CD14-positive monocyte (primary cell): Measurements from ENCODE around the gene ZBED4. TPM values are rescaled to one million over a fixed set of nuclear protein-coding genes. Genes with fewer than 3 reads are reported as not detected.

Experiments used
- DNase-seq, 3 donors: peaks; one replicate each; pipeline ENCODE4 v3.0.0-alpha.2; 2011 to 2022
- H2AFZ ChIP-seq: 2 replicates; pipeline ENCODE4 v1.6.0; 2012; ENCODE audit warnings: mild to moderate bottlenecking, low read depth, low read length, inconsistent platforms; ENCODE audit not compliant: insufficient read depth, poor library complexity, severe bottlenecking
- H3K27ac ChIP-seq, 2 donors: 1 replicate in 1 of 2; 2 replicates in 1 of 2; pipeline ENCODE4 v1.5.1; 2012 to 2013; ENCODE audit warnings: low read length in 2 of 2, control low read depth in 1 of 2, inconsistent platforms in 1 of 2, low read depth in 1 of 2, mild to moderate bottlenecking in 1 of 2
- H3K27me3 ChIP-seq, 2 donors: one replicate each; pipeline versions ENCODE4 v1.6.0 to v1.6.1; 2011 to 2013; ENCODE audit warnings: low read length in 2 of 2; ENCODE audit not compliant: control insufficient read depth in 2 of 2, insufficient read depth in 2 of 2
- H3K36me3 ChIP-seq, 2 donors: replicated peaks in 1 of 2; 1 replicate in 1 of 2; 2 replicates in 1 of 2; pipeline versions ENCODE4 v1.5.1 to v1.6.1; 2012 to 2013; ENCODE audit warnings: low read length in 2 of 2, control low read depth in 1 of 2, inconsistent platforms in 1 of 2, mild to moderate bottlenecking in 1 of 2; ENCODE audit not compliant: insufficient read depth in 2 of 2, control insufficient read depth in 1 of 2
- H3K4me1 ChIP-seq, 2 donors: 1 replicate in 1 of 2; 2 replicates in 1 of 2; pipeline versions ENCODE4 v1.5.1 to v1.6.1; 2012 to 2013; ENCODE audit warnings: low read length in 2 of 2, control low read depth in 1 of 2, inconsistent platforms in 1 of 2, mild to moderate bottlenecking in 1 of 2, moderate library complexity in 1 of 2; ENCODE audit not compliant: insufficient read depth in 2 of 2, control insufficient read depth in 1 of 2
- H3K4me2 ChIP-seq: replicated peaks from 2 replicates; pipeline ENCODE3; 2012; ENCODE audit warnings: low read length, moderate library complexity, mild to moderate bottlenecking; ENCODE audit not compliant: poor library complexity, severe bottlenecking; ENCODE audit errors: extremely low read depth
- H3K4me3 ChIP-seq, 3 experiments: fragments of 200-600 bp in 1 of 3; sonication (generic) in 1 of 3; replicated peaks in 1 of 3; 1 replicate in 2 of 3; 2 replicates in 1 of 3; pipeline ENCODE4 v1.5.1; 2011 to 2013; ENCODE audit warnings: low read length in 3 of 3, mild to moderate bottlenecking in 3 of 3, control low read depth in 2 of 3, low read depth in 2 of 3, inconsistent platforms in 1 of 3, moderate library complexity in 1 of 3
- H3K79me2 ChIP-seq: 2 replicates; pipeline ENCODE4 v1.6.0; 2012; ENCODE audit warnings: mild to moderate bottlenecking, control low read depth, inconsistent platforms, low read length, moderate library complexity; ENCODE audit not compliant: insufficient read depth
- H3K9ac ChIP-seq: 2 replicates; pipeline ENCODE4 v1.6.0; 2017; ENCODE audit warnings: low read length, mild to moderate bottlenecking; ENCODE audit not compliant: insufficient read depth, poor library complexity, severe bottlenecking
- H3K9me3 ChIP-seq, 2 donors: replicated peaks in 1 of 2; 1 replicate in 1 of 2; 2 replicates in 1 of 2; pipeline versions ENCODE4 v1.5.1 to v1.6.1; 2012 to 2013; ENCODE audit warnings: low read length in 2 of 2, control low read depth in 1 of 2; ENCODE audit not compliant: control insufficient read depth in 1 of 2, insufficient read depth in 1 of 2
- H4K20me1 ChIP-seq: 2 replicates; pipeline ENCODE4 v1.6.0; 2012; ENCODE audit warnings: mild to moderate bottlenecking, low read length, control low read depth, moderate library complexity; ENCODE audit not compliant: insufficient read depth
- H3K27ac Mint-ChIP-seq, 7 donors: one replicate each; pipeline ENCODE4 v1.8.0; 2020; ENCODE audit warnings: mild to moderate bottlenecking in 7 of 7, mixed read lengths in 7 of 7, moderate library complexity in 6 of 7, inconsistent platforms in 2 of 7
- H3K27me3 Mint-ChIP-seq, 3 donors: one replicate each; pipeline ENCODE4 v1.8.0; 2021 to 2022; ENCODE audit warnings: low read depth in 3 of 3, mild to moderate bottlenecking in 3 of 3, mixed read lengths in 3 of 3, moderate library complexity in 3 of 3, inconsistent platforms in 1 of 3
- H3K36me3 Mint-ChIP-seq, 2 donors: one replicate each; pipeline ENCODE4 v1.8.0; 2020; ENCODE audit warnings: mixed read lengths in 2 of 2, inconsistent platforms in 1 of 2, mild to moderate bottlenecking in 1 of 2
- H3K4me1 Mint-ChIP-seq: one replicate; pipeline ENCODE4 v1.8.0; 2020; ENCODE audit warnings: mild to moderate bottlenecking, mixed read lengths
- H3K4me3 Mint-ChIP-seq, 2 donors: one replicate each; pipeline ENCODE4 v1.8.0; 2020; ENCODE audit warnings: mild to moderate bottlenecking in 2 of 2, mixed read lengths in 2 of 2, moderate library complexity in 1 of 2
- H3K9me3 Mint-ChIP-seq, 7 donors: one replicate each; pipeline ENCODE4 v1.8.0; 2020 to 2022; ENCODE audit warnings: mixed read lengths in 7 of 7, mild to moderate bottlenecking in 6 of 7, moderate library complexity in 6 of 7, inconsistent platforms in 2 of 7
- WGBS: methylation state at CpG from one replicate; pipeline ENCODE4 v1.1.5; 2013; ENCODE audit warnings: missing lambda C conversion rate; ENCODE audit not compliant: insufficient coverage; 5-methylcytosine and 5-hydroxymethylcytosine counted together
- intact Hi-C, 2 donors: fragments of 100-400 bp; cut with micrococcal nuclease; formaldehyde crosslinking; loops; one replicate each; pipeline versions ENCODE4 v1.15.0 to v1.15.1; 2023
- polyA plus RNA-seq, 3 donors: library from polyadenylated mRNA; depleted of rRNA in 1 of 3; unstranded in 2 of 3; stranded (reverse) in 1 of 3; fragments of 300-500 nt in 2 of 3; fragments of >200 nt in 1 of 3; fragmentation: Illumina TruSeq in 2 of 3; gene quantifications; 1 replicate in 2 of 3; 2 replicates in 1 of 3; pipeline ENCODE4 v1.2.3, GENCODE V29; 2012 to 2021
- TF ChIP-seq, protein P1 (sequence below): fragments of 200-600 bp; IDR thresholded peaks from one replicate; pipeline ENCODE4 v1.8.0; 2022; ENCODE audit warnings: antibody characterized with exemption, mild to moderate bottlenecking

ZBED4 gene
- polyA plus RNA-seq, 3 donors: 3.8 to 8.2 (median 5.7) TPM

DNA sequence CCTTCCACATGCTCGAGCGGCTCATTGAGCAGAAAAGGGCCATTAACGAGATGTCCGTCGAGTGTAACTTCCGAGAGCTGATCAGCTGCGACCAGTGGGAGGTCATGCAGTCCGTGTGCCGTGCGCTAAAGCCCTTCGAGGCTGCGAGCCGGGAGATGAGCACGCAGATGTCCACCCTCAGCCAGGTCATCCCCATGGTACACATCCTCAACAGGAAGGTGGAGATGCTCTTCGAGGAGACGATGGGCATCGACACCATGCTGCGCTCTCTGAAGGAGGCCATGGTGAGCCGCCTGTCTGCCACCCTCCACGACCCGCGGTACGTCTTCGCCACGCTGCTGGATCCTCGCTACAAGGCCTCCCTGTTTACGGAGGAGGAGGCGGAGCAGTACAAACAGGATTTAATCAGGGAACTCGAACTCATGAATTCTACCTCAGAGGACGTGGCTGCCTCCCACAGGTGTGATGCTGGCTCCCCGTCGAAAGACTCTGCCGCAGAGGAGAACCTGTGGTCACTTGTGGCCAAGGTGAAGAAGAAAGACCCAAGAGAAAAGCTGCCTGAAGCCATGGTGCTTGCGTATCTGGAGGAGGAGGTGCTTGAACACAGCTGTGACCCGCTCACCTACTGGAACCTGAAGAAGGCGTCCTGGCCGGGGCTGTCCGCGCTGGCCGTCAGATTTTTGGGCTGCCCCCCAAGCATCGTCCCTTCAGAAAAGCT lies 32.9 kb downstream of the ZBED4 start:
- Histone ChIP-seq H4K20me1 (peaks cover 13% of the 10 kb centered on the region), H3K4me1 (no peaks in the 10 kb centered on the region), H3K79me2 (peaks cover 60% of the 10 kb centered on the region), H3K9ac (no peak overlapping the region), H3K27ac (no peak overlapping the region), H3K4me3 (no peak overlapping the region), H3K4me2 (no peak overlapping the region), H2AFZ (no peak overlapping the region), H3K36me3 (peaks cover 37 to 92% of the 10 kb centered on the region in 2 donors), H3K9me3 (peaks cover 28 to 68% of the 10 kb centered on the region in 2 donors), H3K27me3 (no peaks in the 10 kb centered on the region)
- 98% methylated on average over 39 of the region's 41 CpGs for WGBS
- intact Hi-C loops: no loop called here
- no peak overlapping the region for H3K4me3 Mint-ChIP-seq
- H3K4me1 Mint-ChIP-seq: peaks cover under 1% of the 10 kb centered on the region
- DNase-seq: no peak
- H3K36me3 Mint-ChIP-seq: peaks cover 77 to 93% of the 10 kb centered on the region in 2 donors
- TF ChIP-seq, protein P1, sequence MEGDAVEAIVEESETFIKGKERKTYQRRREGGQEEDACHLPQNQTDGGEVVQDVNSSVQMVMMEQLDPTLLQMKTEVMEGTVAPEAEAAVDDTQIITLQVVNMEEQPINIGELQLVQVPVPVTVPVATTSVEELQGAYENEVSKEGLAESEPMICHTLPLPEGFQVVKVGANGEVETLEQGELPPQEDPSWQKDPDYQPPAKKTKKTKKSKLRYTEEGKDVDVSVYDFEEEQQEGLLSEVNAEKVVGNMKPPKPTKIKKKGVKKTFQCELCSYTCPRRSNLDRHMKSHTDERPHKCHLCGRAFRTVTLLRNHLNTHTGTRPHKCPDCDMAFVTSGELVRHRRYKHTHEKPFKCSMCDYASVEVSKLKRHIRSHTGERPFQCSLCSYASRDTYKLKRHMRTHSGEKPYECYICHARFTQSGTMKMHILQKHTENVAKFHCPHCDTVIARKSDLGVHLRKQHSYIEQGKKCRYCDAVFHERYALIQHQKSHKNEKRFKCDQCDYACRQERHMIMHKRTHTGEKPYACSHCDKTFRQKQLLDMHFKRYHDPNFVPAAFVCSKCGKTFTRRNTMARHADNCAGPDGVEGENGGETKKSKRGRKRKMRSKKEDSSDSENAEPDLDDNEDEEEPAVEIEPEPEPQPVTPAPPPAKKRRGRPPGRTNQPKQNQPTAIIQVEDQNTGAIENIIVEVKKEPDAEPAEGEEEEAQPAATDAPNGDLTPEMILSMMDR: no peak
- H3K27me3 Mint-ChIP-seq: no peaks in the 10 kb centered on the region
- H3K9me3 Mint-ChIP-seq: peaks cover 29 to 65% (median 49%) of the 10 kb centered on the region in 7 donors
- H3K27ac Mint-ChIP-seq: no peak overlapping the region

DNA sequence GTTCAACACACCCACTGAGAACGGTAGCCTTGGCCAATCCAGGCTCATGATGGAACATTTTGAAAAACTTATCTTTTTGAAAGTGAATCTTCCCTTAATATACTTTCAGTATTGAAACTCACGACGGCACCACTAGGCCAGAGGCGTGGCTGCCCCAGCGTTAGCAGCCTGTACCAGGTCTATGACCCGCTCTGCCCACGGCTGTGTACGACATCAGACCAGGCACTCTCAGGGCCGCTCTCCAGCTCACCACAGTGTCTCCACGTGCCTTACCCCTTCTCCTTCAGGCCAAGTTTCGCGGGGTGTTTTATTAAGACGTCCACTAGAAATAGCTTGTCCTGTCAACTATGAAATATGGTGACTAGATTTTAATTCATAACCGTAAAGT lies 33.4 kb downstream of the ZBED4 start:
- Histone ChIP-seq H3K79me2 (peaks cover 55% of the 10 kb centered on the region), H3K4me2 (no peak overlapping the region), H3K9ac (no peak overlapping the region), H3K36me3 (peaks cover 37 to 96% of the 10 kb centered on the region in 2 donors), H3K27me3 (no peaks in the 10 kb centered on the region), H3K9me3 (peaks cover 28 to 66% of the 10 kb centered on the region in 2 donors), H2AFZ (no peak overlapping the region), H3K27ac (no peak overlapping the region), H4K20me1 (peaks cover 9% of the 10 kb centered on the region), H3K4me3 (no peak overlapping the region), H3K4me1 (no peaks in the 10 kb centered on the region)
- TF ChIP-seq, protein P1: no peak
- WGBS: 99% methylated on average over 8 of the region's 14 CpGs
- Mint-ChIP-seq H3K4me1 (no peaks in the 10 kb centered on the region), H3K27me3 (no peaks in the 10 kb centered on the region), H3K36me3 (peaks cover 78 to 94% of the 10 kb centered on the region in 2 donors), H3K4me3 (no peak overlapping the region), H3K9me3 (peaks cover 29 to 65% (median 49%) of the 10 kb centered on the region in 7 donors), H3K27ac (peak overlapping the region in 1 of 7 donors; percentile 12)
- no peak for DNase-seq
- intact Hi-C loops: no loop called here
